ENCODE measurements around the gene DLEC1. TPM values are rescaled to one million over a fixed set of nuclear protein-coding genes. Genes with fewer than 3 reads are reported as not detected.
A peak's percentile ranks its signal among the peaks of the same experiment; 100 is the strongest.

The DLEC1 gene
- total and polyA plus RNA-seq, 4 experiments from 2014 or later: 0.49 to 15.1 (median 7.3) TPM

- peaks cover 46% of the 10 kb centered on the region for H3K4me1 ChIP-seq (ENCODE audit: insufficient read depth, low read length)
- intact Hi-C loops (cut with micrococcal nuclease): no loop called here
- no peak overlapping the region for H3K4me3 ChIP-seq (ENCODE audit: low read length in 2 of 2)
- H3K36me3 Mint-ChIP-seq: peaks cover 17 to 25% of the 10 kb centered on the region in 2 donors
- no peak for DNase-seq
- ChIA-PET CTCF (ENCODE audit: partially characterized antibody) (interaction anchor here (1.2 to 1.9 kb wide), 3 partner anchors 11 to 18 kb away, joined by 3 to 5 read pairs (median 4); no protein-coding TSS in a partner anchor), POLR2A (ENCODE audit: partially characterized antibody) (no interaction called here)
- H3K9me3 ChIP-seq (ENCODE audit: control insufficient read depth in 1 of 2, low read length in 2 of 2): no peaks in the 10 kb centered on the region
- no peaks in the 10 kb centered on the region for H3K9me3 Mint-ChIP-seq
- no peaks in the 10 kb centered on the region for H3K27me3 ChIP-seq (ENCODE audit: insufficient read depth, low read length)
- H3K4me1 Mint-ChIP-seq: peaks cover 39 to 64% (median 55%) of the 10 kb centered on the region in 4 donors
- H3K4me3 Mint-ChIP-seq: peak overlapping the region; percentile 90 to 98 (median 97)
- peaks cover 3% of the 10 kb centered on the region for H3K36me3 ChIP-seq (ENCODE audit: insufficient read depth, low read length)
- H3K27ac Mint-ChIP-seq: peak overlapping the region; percentile 87 to 98 (median 97)
- H3K27me3 Mint-ChIP-seq: no peaks in the 10 kb centered on the region
- peak overlapping the region; percentile 84 for H3K27ac ChIP-seq (ENCODE audit: low read depth, low read length)
Observed at GRCh38 chr3:37993067-37993455, 45.9 kb upstream of the DLEC1 start.

GRCh38 chr3:37993460-37993819 is 45.6 kb upstream of the DLEC1 start:
- Mint-ChIP-seq H3K9me3 (no peaks in the 10 kb centered on the region), H3K4me3 (peak overlapping the region; percentile 90 to 98 (median 97)), H3K27me3 (no peaks in the 10 kb centered on the region), H3K4me1 (peaks cover 43 to 64% (median 54%) of the 10 kb centered on the region in 4 donors), H3K36me3 (peaks cover 17 to 26% of the 10 kb centered on the region in 2 donors), H3K27ac (peak overlapping the region; percentile 87 to 98 (median 97))
- POLR2A ChIA-PET (ENCODE audit: partially characterized antibody): no interaction called here
- Histone ChIP-seq H3K27ac (ENCODE audit: low read depth, low read length) (peak overlapping the region; percentile 84), H3K4me3 (ENCODE audit: low read length in 2 of 2) (peak overlapping the region; percentile 71 to 80), H3K4me1 (ENCODE audit: insufficient read depth, low read length) (peaks cover 50% of the 10 kb centered on the region), H3K9me3 (ENCODE audit: control insufficient read depth in 1 of 2, low read length in 2 of 2) (no peaks in the 10 kb centered on the region), H3K27me3 (ENCODE audit: insufficient read depth, low read length) (no peaks in the 10 kb centered on the region), H3K36me3 (ENCODE audit: insufficient read depth, low read length) (peaks cover 3% of the 10 kb centered on the region)
- intact Hi-C loops (cut with micrococcal nuclease): no loop called here
- DNase-seq: no peak
- CTCF ChIA-PET (ENCODE audit: partially characterized antibody): interaction anchor here (1.2 to 1.9 kb wide), 3 partner anchors 10 to 19 kb away, joined by 3 to 5 read pairs (median 4); no protein-coding TSS in a partner anchor

GRCh38 chr3:37993820-37994638 is 45.0 kb upstream of the DLEC1 start:
- ChIA-PET CTCF (ENCODE audit: partially characterized antibody) (interaction anchor here (0.7 to 1.1 kb wide), 4 partner anchors 9 to 21 kb away, joined by 3 to 6 read pairs (median 4); no protein-coding TSS in a partner anchor), POLR2A (ENCODE audit: partially characterized antibody) (interaction anchor here (0.6 to 0.7 kb wide), 2 partner anchors 14 to 45 kb away, joined by 3 to 4 read pairs; partner anchors contain the start of gene DLEC1)
- Mint-ChIP-seq H3K4me1 (peaks cover 47 to 68% (median 58%) of the 10 kb centered on the region in 4 donors), H3K27me3 (no peaks in the 10 kb centered on the region), H3K36me3 (peaks cover 17 to 28% of the 10 kb centered on the region in 2 donors), H3K27ac (peak overlapping the region; percentile 87 to 98 (median 97)), H3K9me3 (no peaks in the 10 kb centered on the region), H3K4me3 (peak overlapping the region; percentile 90 to 98 (median 97))
- intact Hi-C loops (cut with micrococcal nuclease): loop anchor here (1.0 kb wide), 1 partner anchor 142 kb away; no protein-coding TSS in a partner anchor
- H3K4me1 ChIP-seq (ENCODE audit: insufficient read depth, low read length): peaks cover 53% of the 10 kb centered on the region
- peak overlapping the region; percentile 84 for H3K27ac ChIP-seq (ENCODE audit: low read depth, low read length)
- H3K9me3 ChIP-seq (ENCODE audit: control insufficient read depth in 1 of 2, low read length in 2 of 2): no peaks in the 10 kb centered on the region
- H3K4me3 ChIP-seq (ENCODE audit: low read length in 2 of 2): peak overlapping the region; percentile 71 to 80
- DNase-seq: peak; percentile 47 to 66 (median 56)
- H3K36me3 ChIP-seq (ENCODE audit: insufficient read depth, low read length): peaks cover 3% of the 10 kb centered on the region
- no peaks in the 10 kb centered on the region for H3K27me3 ChIP-seq (ENCODE audit: insufficient read depth, low read length)

GRCh38 chr3:37994639-37994972 is 44.4 kb upstream of the DLEC1 start:
- H3K4me1 ChIP-seq (ENCODE audit: insufficient read depth, low read length): peaks cover 59% of the 10 kb centered on the region
- H3K27me3 Mint-ChIP-seq: no peaks in the 10 kb centered on the region

GRCh38 chr3:37995652-37996641 is 43.1 kb upstream of the DLEC1 start:
- peak; percentile 27 to 55 (median 37) for DNase-seq
- H3K27ac ChIP-seq (ENCODE audit: low read depth, low read length): peak overlapping the region; percentile 29
- intact Hi-C loops (cut with micrococcal nuclease): no loop called here
- Mint-ChIP-seq H3K4me1 (peaks cover 53 to 78% (median 63%) of the 10 kb centered on the region in 4 donors), H3K27me3 (no peaks in the 10 kb centered on the region), H3K9me3 (no peaks in the 10 kb centered on the region), H3K36me3 (peaks cover 20 to 41% of the 10 kb centered on the region in 2 donors), H3K27ac (peak overlapping the region; percentile 87 to 98 (median 97)), H3K4me3 (peak overlapping the region; percentile 69 to 98 (median 96))
- peaks cover 60% of the 10 kb centered on the region for H3K4me1 ChIP-seq (ENCODE audit: insufficient read depth, low read length)
- H3K27me3 ChIP-seq (ENCODE audit: insufficient read depth, low read length): no peaks in the 10 kb centered on the region
- peaks cover 3% of the 10 kb centered on the region for H3K36me3 ChIP-seq (ENCODE audit: insufficient read depth, low read length)
- ChIA-PET CTCF (ENCODE audit: partially characterized antibody) (interaction anchor here (0.9 to 3.2 kb wide), 12 partner anchors 8 to 526 kb away, joined by 3 to 12 read pairs (median 5); partner anchors contain the start of gene OXSR1), POLR2A (ENCODE audit: partially characterized antibody) (interaction anchor here (0.8 to 2.9 kb wide), 7 partner anchors 13 to 169 kb away, joined by 3 to 14 read pairs (median 5); partner anchors contain the start of genes ACAA1, DLEC1 and OXSR1)
- no peak overlapping the region for H3K4me3 ChIP-seq (ENCODE audit: low read length in 2 of 2)
- H3K9me3 ChIP-seq (ENCODE audit: control insufficient read depth in 1 of 2, low read length in 2 of 2): no peaks in the 10 kb centered on the region

More at GRCh38 chr3:37994639-37994972, 44.4 kb upstream of the DLEC1 start:
- no peaks in the 10 kb centered on the region for H3K9me3 ChIP-seq (ENCODE audit: control insufficient read depth in 1 of 2, low read length in 2 of 2)
- ChIA-PET POLR2A (ENCODE audit: partially characterized antibody) (interaction anchor here (0.6 to 0.7 kb wide), 2 partner anchors 13 to 45 kb away, joined by 3 to 4 read pairs; partner anchors contain the start of gene DLEC1), CTCF (ENCODE audit: partially characterized antibody) (interaction anchor here (0.7 to 1.1 kb wide), 4 partner anchors 9 to 21 kb away, joined by 3 to 6 read pairs (median 4); no protein-coding TSS in a partner anchor)
- peak overlapping the region; percentile 71 to 80 for H3K4me3 ChIP-seq (ENCODE audit: low read length in 2 of 2)
- intact Hi-C loops (cut with micrococcal nuclease): loop anchor here (1.0 kb wide), 1 partner anchor 142 kb away; no protein-coding TSS in a partner anchor
- peaks cover 3% of the 10 kb centered on the region for H3K36me3 ChIP-seq (ENCODE audit: insufficient read depth, low read length)
- Mint-ChIP-seq H3K9me3 (no peaks in the 10 kb centered on the region), H3K36me3 (peaks cover 18 to 32% of the 10 kb centered on the region in 2 donors), H3K4me1 (peaks cover 52 to 70% (median 62%) of the 10 kb centered on the region in 4 donors), H3K27ac (peak overlapping the region; percentile 87 to 98 (median 97)), H3K4me3 (peak overlapping the region; percentile 90 to 98 (median 97))
- no peak for DNase-seq
- peak overlapping the region; percentile 84 for H3K27ac ChIP-seq (ENCODE audit: low read depth, low read length)
- no peaks in the 10 kb centered on the region for H3K27me3 ChIP-seq (ENCODE audit: insufficient read depth, low read length)

GRCh38 chr3:37996785-37997301 is 42.2 kb upstream of the DLEC1 start:
- H3K4me3 Mint-ChIP-seq: peak overlapping the region; percentile 45 to 97 (median 68)
- peak overlapping the region; percentile 87 to 98 (median 96) for H3K27ac Mint-ChIP-seq
- intact Hi-C loops (cut with micrococcal nuclease): no loop called here
- H3K4me1 ChIP-seq (ENCODE audit: insufficient read depth, low read length): peaks cover 60% of the 10 kb centered on the region
- H3K4me1 Mint-ChIP-seq: peaks cover 53 to 78% (median 63%) of the 10 kb centered on the region in 4 donors
- H3K4me3 ChIP-seq (ENCODE audit: low read length in 2 of 2): no peak overlapping the region
- ChIA-PET CTCF (ENCODE audit: partially characterized antibody) (interaction anchor here (0.9 to 3.2 kb wide), 13 partner anchors 9 to 525 kb away, joined by 3 to 12 read pairs (median 5); partner anchors contain the start of gene OXSR1), POLR2A (ENCODE audit: partially characterized antibody) (interaction anchor here (0.8 to 2.9 kb wide), 5 partner anchors 12 to 140 kb away, joined by 3 to 14 read pairs (median 3); partner anchors contain the start of gene ACAA1)
- H3K27me3 Mint-ChIP-seq: no peaks in the 10 kb centered on the region
- no peaks in the 10 kb centered on the region for H3K9me3 ChIP-seq (ENCODE audit: control insufficient read depth in 1 of 2, low read length in 2 of 2)
- no peaks in the 10 kb centered on the region for H3K9me3 Mint-ChIP-seq
- peak overlapping the region; percentile 29 for H3K27ac ChIP-seq (ENCODE audit: low read depth, low read length)
- H3K27me3 ChIP-seq (ENCODE audit: insufficient read depth, low read length): no peaks in the 10 kb centered on the region
- H3K36me3 Mint-ChIP-seq: peaks cover 20 to 43% of the 10 kb centered on the region in 2 donors
- peaks cover 10% of the 10 kb centered on the region for H3K36me3 ChIP-seq (ENCODE audit: insufficient read depth, low read length)
- DNase-seq: peak; percentile 80 to 85 (median 82)

All from CD4-positive, alpha-beta memory T cell (primary cell).